ENCODE measurements around the gene CDH9.

DNA sequence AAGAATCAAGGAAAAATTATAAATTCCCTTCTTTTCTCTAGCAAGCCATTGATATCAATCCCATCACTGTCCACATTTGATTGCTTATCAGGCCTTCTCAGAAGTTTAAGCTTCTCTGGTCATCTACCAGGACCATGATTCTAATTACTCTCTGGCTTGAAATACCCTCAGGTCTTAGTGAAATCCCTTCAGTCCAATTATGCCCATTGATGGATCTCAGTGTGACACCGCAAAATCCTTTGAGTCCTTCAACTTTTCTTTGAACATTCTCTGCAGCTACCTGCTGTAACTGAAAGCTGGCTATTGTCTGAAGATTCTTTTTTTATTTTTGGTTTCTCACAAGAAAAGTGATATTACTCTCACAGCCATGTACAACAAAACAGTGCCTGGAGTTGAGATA lies 3.0 kb upstream of the CDH9 start:
- TF ChIP-seq POLR2A (IDR thresholded peaks at IDR 0.05) = no peak
- TF ChIP-seq, protein P1, sequence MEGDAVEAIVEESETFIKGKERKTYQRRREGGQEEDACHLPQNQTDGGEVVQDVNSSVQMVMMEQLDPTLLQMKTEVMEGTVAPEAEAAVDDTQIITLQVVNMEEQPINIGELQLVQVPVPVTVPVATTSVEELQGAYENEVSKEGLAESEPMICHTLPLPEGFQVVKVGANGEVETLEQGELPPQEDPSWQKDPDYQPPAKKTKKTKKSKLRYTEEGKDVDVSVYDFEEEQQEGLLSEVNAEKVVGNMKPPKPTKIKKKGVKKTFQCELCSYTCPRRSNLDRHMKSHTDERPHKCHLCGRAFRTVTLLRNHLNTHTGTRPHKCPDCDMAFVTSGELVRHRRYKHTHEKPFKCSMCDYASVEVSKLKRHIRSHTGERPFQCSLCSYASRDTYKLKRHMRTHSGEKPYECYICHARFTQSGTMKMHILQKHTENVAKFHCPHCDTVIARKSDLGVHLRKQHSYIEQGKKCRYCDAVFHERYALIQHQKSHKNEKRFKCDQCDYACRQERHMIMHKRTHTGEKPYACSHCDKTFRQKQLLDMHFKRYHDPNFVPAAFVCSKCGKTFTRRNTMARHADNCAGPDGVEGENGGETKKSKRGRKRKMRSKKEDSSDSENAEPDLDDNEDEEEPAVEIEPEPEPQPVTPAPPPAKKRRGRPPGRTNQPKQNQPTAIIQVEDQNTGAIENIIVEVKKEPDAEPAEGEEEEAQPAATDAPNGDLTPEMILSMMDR (IDR thresholded peaks at IDR 0.05) = no peak
